GM12878 (cell line): ENCODE data around the gene MBOAT1.

ENCODE experiments used
- BHLHE40 ChIP-seq, 2 experiments: fragments of 450-650 bp in 1 of 2; IDR thresholded peaks; 2 replicates each; pipeline ENCODE4 v1.6.1; 2011 to 2017; ENCODE audit warnings: low read depth in 2 of 2, borderline replicate concordance in 1 of 2, improper control_type of control experiment in 1 of 2, low read length in 1 of 2, mild to moderate bottlenecking in 1 of 2
- HCFC1 ChIP-seq: fragments of 150-350 bp; IDR thresholded peaks from 2 replicates; pipeline ENCODE4 v1.6.1; 2014; ENCODE audit warnings: low read length
- JUNB ChIP-seq: IDR thresholded peaks from 2 replicates; pipeline ENCODE4 v1.6.1; 2016; ENCODE audit warnings: antibody characterized with exemption, mild to moderate bottlenecking
- PBX3 ChIP-seq: IDR thresholded peaks from 2 replicates; pipeline ENCODE4 v1.6.1; 2011; ENCODE audit warnings: mild to moderate bottlenecking, low read depth, low read length, moderate library complexity; ENCODE audit not compliant: insufficient replicate concordance
- POLR2A ChIP-seq: IDR thresholded peaks from 2 replicates; pipeline ENCODE4 v1.6.1; 2011; ENCODE audit warnings: low read depth, mild to moderate bottlenecking, low read length
- POLR2AphosphoS5 ChIP-seq: IDR thresholded peaks from 2 replicates; pipeline ENCODE4 v1.6.1; 2011; ENCODE audit warnings: mild to moderate bottlenecking, low read length, inconsistent platforms
- POU2F2 ChIP-seq: IDR thresholded peaks from 3 replicates; pipeline ENCODE4 v1.6.1; 2011; ENCODE audit warnings: low read depth, mild to moderate bottlenecking, low read length, borderline replicate concordance
- RAD21 ChIP-seq: IDR thresholded peaks from 2 replicates; pipeline ENCODE4 v1.6.1; 2011; ENCODE audit warnings: mild to moderate bottlenecking, low read depth, low read length, moderate library complexity; ENCODE audit not compliant: insufficient read depth
- TAF1 ChIP-seq: IDR thresholded peaks from 2 replicates; pipeline ENCODE4 v1.6.1; 2011; ENCODE audit warnings: mild to moderate bottlenecking, low read depth, low read length, borderline replicate concordance
- TCF7 ChIP-seq: IDR thresholded peaks from 2 replicates; pipeline ENCODE4 v1.6.1; 2014; ENCODE audit warnings: antibody characterized with exemption, borderline replicate concordance
- ZNF24 ChIP-seq: fragments of 450-650 bp; IDR thresholded peaks from 2 replicates; pipeline ENCODE4 v1.6.1; 2017; ENCODE audit warnings: antibody characterized with exemption, mild to moderate bottlenecking
- TF ChIP-seq, protein P1 (sequence below), 3 experiments: IDR thresholded peaks in 2 of 3; conservative IDR thresholded peaks in 1 of 3; 2 replicates each; pipeline ENCODE4 v1.5.1; 2011; ENCODE audit warnings: low read depth in 3 of 3, low read length in 3 of 3, mild to moderate bottlenecking in 3 of 3, control low read depth in 2 of 3, moderate library complexity in 2 of 3, inconsistent platforms in 1 of 3, mixed read lengths in 1 of 3; ENCODE audit not compliant: control insufficient read depth in 2 of 3, insufficient read depth in 1 of 3; ENCODE audit errors: extremely low read depth in 1 of 3
- TF ChIP-seq, protein P2 (sequence below): fragments of 450-650 bp; IDR thresholded peaks from 2 replicates; pipeline ENCODE4 v1.6.1; 2017; ENCODE audit warnings: antibody characterized with exemption, mild to moderate bottlenecking, moderate library complexity

- TF ChIP-seq PBX3 (no peak), RAD21 (no peak), BHLHE40 (IDR thresholded peaks at IDR 0.05; ENCODE audit: borderline replicate concordance in 1 of 2, low read depth in 2 of 2, low read length in 1 of 2) (no peak), POLR2A (no peak), HCFC1 (no peak), ZNF24 (no peak), JUNB (no peak), TAF1 (no peak), POU2F2 (no peak), POLR2AphosphoS5 (no peak), TCF7 (no peak)
- TF ChIP-seq, protein P1, sequence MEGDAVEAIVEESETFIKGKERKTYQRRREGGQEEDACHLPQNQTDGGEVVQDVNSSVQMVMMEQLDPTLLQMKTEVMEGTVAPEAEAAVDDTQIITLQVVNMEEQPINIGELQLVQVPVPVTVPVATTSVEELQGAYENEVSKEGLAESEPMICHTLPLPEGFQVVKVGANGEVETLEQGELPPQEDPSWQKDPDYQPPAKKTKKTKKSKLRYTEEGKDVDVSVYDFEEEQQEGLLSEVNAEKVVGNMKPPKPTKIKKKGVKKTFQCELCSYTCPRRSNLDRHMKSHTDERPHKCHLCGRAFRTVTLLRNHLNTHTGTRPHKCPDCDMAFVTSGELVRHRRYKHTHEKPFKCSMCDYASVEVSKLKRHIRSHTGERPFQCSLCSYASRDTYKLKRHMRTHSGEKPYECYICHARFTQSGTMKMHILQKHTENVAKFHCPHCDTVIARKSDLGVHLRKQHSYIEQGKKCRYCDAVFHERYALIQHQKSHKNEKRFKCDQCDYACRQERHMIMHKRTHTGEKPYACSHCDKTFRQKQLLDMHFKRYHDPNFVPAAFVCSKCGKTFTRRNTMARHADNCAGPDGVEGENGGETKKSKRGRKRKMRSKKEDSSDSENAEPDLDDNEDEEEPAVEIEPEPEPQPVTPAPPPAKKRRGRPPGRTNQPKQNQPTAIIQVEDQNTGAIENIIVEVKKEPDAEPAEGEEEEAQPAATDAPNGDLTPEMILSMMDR (IDR thresholded peaks at IDR 0.05 in 2 of 3, conservative IDR thresholded peaks at IDR 0.05 in 1 of 3; ENCODE audit: control insufficient read depth in 2 of 3, extremely low read depth in 1 of 3, insufficient read depth in 1 of 3, low read depth in 3 of 3, low read length in 3 of 3) = no peak
- TF ChIP-seq, protein P2, sequence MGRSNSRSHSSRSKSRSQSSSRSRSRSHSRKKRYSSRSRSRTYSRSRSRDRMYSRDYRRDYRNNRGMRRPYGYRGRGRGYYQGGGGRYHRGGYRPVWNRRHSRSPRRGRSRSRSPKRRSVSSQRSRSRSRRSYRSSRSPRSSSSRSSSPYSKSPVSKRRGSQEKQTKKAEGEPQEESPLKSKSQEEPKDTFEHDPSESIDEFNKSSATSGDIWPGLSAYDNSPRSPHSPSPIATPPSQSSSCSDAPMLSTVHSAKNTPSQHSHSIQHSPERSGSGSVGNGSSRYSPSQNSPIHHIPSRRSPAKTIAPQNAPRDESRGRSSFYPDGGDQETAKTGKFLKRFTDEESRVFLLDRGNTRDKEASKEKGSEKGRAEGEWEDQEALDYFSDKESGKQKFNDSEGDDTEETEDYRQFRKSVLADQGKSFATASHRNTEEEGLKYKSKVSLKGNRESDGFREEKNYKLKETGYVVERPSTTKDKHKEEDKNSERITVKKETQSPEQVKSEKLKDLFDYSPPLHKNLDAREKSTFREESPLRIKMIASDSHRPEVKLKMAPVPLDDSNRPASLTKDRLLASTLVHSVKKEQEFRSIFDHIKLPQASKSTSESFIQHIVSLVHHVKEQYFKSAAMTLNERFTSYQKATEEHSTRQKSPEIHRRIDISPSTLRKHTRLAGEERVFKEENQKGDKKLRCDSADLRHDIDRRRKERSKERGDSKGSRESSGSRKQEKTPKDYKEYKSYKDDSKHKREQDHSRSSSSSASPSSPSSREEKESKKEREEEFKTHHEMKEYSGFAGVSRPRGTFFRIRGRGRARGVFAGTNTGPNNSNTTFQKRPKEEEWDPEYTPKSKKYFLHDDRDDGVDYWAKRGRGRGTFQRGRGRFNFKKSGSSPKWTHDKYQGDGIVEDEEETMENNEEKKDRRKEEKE = no peak
Measured at GRCh38 chr6:20096536-20096935, 115.7 kb downstream of the MBOAT1 start.
